Esophagus mucosa (tissue), 1 donor: ENCODE results near the gene TTC39B. TPM values are rescaled to one million over a fixed set of nuclear protein-coding genes. Genes with fewer than 3 reads are reported as not detected.
"Not testable (repeated sequence)": the region's sequence is repeated elsewhere in the genome, so short reads cannot be mapped to it uniquely, and the experiment has no call there.

Source experiments
- ATAC-seq: fragments of 200-7000 bp; cut with Tn5 transposase; one replicate; pipeline ENCODE4 v1.9.1; 2020
- total RNA-seq: library from RNA; stranded (reverse); gene quantifications from one replicate; pipeline ENCODE4 v1.2.4, GENCODE V29; 2023
- donor health status: DM: yes; HTN: yes; CAD: no.

The TTC39B gene
- total RNA-seq, 1 donor from 2014 or later = 26.2 TPM

GRCh38 chr9:15262581-15262980 lies 44.4 kb downstream of the TTC39B start:
- no peak for ATAC-seq

GRCh38 chr9:15256426-15256825 lies 50.6 kb downstream of the TTC39B start:
- ATAC-seq = no peak

DNA sequence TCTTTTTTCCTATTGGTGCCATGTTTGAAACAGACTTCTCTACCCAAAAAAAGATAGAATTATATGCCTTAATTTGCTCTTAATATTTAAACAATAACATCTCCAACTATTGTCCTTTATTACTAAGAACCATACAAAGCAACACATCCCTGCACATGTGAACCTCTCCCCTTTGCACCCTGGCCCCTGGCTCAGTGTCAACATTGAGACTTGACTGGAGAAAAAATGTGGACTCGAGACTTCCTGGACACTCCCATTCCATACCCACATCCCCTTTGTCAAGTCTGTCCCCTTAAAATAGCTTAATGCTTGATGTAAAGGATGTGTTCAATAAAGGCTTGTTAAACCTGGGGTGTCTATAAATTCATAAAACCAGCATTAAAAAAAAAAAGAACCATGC lies 53.2 kb downstream of the TTC39B start:
- ATAC-seq = no peak

DNA sequence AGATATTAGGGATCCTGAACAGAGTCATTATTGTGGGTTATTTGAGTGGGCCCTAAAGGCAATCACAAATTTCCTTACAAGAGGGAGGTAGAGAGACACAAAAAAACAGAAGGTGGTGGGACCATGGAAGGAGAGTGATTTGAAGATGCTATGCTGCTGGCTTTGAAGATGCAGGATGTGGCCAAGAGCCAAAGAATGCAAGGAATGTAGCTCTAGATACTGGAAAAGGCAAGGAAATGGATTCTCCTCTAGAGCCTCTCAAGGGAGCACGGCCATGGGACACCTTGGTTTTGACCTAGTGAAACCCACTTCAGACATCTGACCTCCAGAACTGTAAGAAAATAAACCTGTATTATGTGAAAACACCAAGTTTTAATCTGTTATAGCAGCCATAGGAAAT lies 53.8 kb downstream of the TTC39B start:
- no peak for ATAC-seq

GRCh38 chr9:15249981-15250380 lies 57.0 kb downstream of the TTC39B start:
- ATAC-seq = no peak

- ATAC-seq = no peak
Measured at GRCh38 chr9:15249042-15249818, 57.8 kb downstream of the TTC39B start.

DNA sequence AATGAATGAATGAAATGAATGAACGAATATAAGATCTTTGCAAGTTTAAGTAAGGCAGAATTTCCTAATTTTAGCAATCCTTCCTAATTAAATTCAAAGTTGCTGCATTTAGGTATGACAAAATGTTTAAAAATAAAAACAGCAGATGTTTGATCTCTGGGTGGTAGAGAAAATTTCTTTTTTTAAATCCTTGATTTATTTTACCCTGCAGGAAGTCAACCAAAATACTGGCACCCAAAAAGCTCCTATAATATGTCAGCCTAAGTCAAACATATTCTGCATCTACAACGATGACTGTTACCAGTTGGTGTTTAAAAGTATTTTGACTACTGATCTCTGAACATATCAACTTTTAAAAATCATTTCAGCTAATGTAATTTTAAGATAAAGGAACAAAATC lies 58.4 kb downstream of the TTC39B start:
- no peak for ATAC-seq

GRCh38 chr9:15248081-15248480 lies 58.9 kb downstream of the TTC39B start:
- ATAC-seq = no peak

DNA sequence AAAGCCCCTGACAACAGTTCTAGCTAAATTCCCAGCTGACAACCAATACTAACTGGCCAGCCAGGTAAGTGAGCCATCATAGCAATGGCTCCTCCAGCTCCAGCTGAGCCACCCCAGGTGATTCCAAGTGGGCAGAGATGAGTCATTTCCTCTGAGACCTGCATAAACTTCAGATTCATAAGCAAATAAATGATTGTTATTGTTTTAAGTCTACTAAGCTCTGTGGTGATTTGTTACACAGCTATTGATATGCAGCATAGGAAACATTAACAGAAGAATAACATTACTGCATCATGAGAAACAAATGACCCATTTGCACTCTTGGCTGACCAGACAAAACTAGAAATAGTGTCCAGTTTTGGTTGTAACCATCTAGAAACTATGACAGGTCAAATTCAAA lies 60.3 kb downstream of the TTC39B start:
- no peak for ATAC-seq

DNA sequence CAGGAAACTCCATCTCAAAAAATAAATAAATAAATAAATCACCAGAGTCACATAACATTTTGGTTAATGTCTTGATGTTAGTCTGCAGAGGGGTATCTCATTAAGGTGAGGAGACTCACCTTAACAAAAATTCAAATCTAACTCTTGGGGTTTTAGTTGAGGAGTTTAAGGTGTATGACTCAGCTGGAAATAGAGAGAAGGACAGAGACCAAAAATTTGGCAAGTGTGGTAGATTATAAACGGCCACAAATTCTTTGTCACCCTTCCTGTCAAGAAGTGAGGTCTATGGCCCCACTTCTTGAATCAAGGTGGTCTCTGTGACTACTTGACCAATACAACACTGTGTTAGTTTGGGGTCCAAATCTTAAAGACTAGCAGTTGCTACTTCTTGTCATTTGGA lies 60.8 kb downstream of the TTC39B start:
- ATAC-seq = no peak

DNA sequence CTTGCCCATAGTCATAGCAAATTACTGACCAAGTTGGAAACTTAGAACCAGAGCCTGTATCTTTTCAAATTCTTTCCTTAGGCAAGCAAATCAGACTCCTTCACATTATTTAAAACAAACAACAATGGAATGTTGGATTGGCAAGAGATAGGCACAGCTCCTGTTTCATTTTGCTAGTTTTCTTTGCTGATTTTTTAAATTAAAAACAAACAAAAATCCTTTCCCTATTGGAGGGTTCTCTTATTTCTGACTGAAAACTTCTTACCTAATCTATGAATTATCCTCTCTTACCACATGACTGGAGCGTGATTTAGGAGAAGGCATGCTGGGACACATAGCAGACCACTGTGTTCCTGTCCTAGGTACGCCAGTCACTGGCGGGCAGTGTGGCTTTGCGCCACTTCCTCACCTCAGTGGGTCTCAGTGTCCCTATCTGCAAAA lies 63.0 kb downstream of the TTC39B start:
- ATAC-seq = no peak

- no peak for ATAC-seq
Measured at GRCh38 chr9:15243081-15243480, 63.9 kb downstream of the TTC39B start.

DNA sequence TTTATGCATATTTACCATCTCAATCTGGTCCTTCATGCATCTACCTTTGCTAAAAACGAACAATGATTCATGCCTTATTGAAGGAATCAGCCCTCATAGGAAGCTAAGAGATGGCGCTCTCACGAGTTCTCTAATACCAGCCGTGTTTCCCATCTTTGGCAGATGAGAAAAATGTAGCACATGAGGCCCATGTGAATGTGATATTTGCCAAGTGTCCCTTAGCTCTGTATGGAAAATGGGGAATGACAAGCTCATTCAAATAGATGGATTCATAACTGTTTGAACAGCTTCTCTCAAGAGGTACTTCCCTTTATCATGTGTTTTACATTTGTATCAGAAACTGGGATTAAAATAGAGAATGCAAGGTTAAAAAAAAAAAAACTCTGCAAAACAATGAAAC lies 66.1 kb downstream of the TTC39B start:
- no peak for ATAC-seq

GRCh38 chr9:15239816-15240215 lies 67.2 kb downstream of the TTC39B start:
- ATAC-seq = no peak

- ATAC-seq = no peak
Measured at GRCh38 chr9:15238646-15239045, 68.4 kb downstream of the TTC39B start.

GRCh38 chr9:15235658-15236057 lies 71.4 kb downstream of the TTC39B start:
- no peak for ATAC-seq

DNA sequence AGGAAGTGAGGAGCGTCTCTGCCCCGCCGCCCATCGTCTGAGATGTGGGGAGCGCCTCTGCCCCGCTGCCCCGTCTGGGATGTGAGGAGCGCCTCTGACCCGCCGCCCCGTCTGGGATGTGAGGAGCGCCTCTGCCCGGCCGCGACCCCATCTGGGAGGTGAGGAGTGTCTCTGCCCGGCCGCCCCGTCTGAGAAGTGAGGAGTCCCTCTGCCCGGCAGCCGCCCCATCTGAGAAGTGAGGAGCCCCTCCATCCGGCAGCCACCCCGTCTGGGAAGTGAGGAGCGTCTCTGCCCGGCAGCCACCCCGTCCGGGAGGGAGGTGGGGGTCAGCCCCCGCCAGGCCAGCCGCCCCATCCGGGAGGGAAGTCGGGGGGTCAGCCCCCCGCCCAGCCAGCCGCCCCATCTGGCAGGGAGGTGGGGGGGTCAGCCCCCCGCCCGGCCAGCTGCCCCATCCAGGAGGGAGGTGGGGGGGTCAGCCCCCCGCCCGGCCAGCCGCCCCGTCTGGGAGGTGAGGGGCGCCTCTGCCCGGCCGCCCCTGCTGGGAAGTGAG lies 73.0 kb downstream of the TTC39B start:
- not testable (repeated sequence) for ATAC-seq

DNA sequence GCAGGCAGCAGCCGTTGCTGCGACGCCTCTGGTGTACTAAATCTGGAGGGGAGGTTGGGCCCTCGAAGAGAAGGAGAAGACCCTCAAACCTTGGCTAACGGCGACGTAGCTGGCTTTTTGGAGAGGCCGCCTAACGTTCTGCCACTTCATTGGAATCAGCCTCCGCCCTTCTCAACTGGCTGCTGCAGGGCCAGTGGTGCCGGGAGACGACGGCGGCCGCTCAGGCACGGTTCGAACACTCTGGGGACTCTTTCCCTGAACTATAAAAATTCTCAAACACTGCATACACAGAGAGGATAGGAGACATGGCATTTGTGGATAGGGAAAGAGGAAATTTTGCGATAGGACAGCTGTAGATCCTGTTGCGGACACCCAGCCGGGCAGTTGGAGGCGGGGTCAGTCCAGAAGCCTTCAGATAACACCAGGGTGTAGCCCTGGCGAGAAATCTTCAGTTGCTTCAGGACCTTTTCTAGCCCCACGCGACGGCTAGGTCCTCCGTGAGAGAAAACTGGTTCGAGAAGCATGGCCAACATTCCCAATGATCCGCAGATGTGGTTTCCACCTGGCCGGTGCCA lies 74.2 kb downstream of the TTC39B start:
- ATAC-seq = not testable (repeated sequence)

GRCh38 chr9:15231788-15232635 lies 75.0 kb downstream of the TTC39B start:
- no peak for ATAC-seq

DNA sequence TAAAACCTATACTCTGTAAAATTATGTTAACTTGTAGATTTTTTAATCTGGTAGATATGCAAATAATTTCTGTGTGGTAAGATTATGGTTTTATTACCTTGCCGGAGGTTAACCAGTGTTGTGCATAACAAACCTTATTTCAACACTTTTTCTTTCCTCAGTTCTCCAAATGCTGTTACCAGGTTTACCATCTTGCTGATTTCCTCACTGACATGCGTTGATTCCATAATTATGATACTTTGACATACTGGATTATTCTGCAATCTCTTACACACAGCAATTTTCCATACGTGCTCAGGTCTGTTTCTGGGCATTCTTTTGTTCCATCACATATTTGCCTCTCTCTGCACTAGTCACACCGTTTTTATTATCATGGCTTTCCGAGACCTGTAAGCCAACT lies 77.6 kb downstream of the TTC39B start:
- ATAC-seq = no peak

DNA sequence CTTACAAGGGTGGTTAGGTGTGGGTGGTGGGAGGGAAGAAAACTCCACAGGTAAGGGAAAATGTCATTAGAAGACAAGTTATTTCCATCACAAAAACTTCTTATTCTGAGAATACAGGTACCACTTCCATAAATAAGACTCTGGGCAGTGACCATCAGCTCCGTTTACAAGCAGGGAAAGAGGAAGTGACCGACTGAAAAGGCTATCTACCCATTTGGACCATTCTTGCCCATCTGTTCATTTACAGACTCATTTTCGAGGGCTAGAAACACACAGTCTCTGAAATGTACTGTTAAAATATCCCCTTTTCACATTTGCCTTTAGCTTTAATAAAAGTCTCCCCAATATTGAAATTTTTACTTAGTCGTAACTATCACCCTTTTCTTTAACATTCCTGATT lies 79.5 kb downstream of the TTC39B start:
- ATAC-seq = no peak

GRCh38 chr9:15225564-15226126 lies 81.4 kb downstream of the TTC39B start:
- no peak for ATAC-seq

- no peak for ATAC-seq
Measured at GRCh38 chr9:15222313-15222712, 84.7 kb downstream of the TTC39B start.
